Mesodermal cell (in vitro differentiated cells): ENCODE results near the gene INTS3.

Experiments
- H3K27ac ChIP-seq: 2 replicates; pipeline ENCODE4 v1.7.0; 2013; ENCODE audit warnings: mild to moderate bottlenecking, low read depth, low read length, moderate library complexity; ENCODE audit not compliant: severe bottlenecking
- H3K36me3 ChIP-seq: 2 replicates; pipeline ENCODE4 v1.7.1; 2013; ENCODE audit warnings: mild to moderate bottlenecking, low read length, moderate library complexity; ENCODE audit not compliant: control insufficient read depth, insufficient read depth
- H3K4me1 ChIP-seq: one replicate; pipeline ENCODE4 v1.7.1; 2013; ENCODE audit warnings: mild to moderate bottlenecking, low read length; ENCODE audit not compliant: insufficient read depth, control insufficient read depth, poor library complexity, severe bottlenecking
- H3K4me3 ChIP-seq: 2 replicates; pipeline ENCODE4 v1.7.0; 2013; ENCODE audit warnings: low read length, control low read depth, mild to moderate bottlenecking; ENCODE audit not compliant: insufficient read depth, poor library complexity, severe bottlenecking; ENCODE audit errors: extremely low read depth
- H3K9me3 ChIP-seq: 2 replicates; pipeline ENCODE4 v1.7.1; 2013; ENCODE audit warnings: mild to moderate bottlenecking, low read length, moderate library complexity; ENCODE audit not compliant: control insufficient read depth
- WGBS, 2 experiments: methylation state at CpG; one replicate each; pipeline ENCODE4 v1.1.5; 2013; ENCODE audit warnings: missing lambda C conversion rate in 2 of 2; ENCODE audit not compliant: insufficient coverage in 2 of 2; 5-methylcytosine and 5-hydroxymethylcytosine counted together

Gene INTS3

GRCh38 chr1:153741986-153742385 lies 14.1 kb downstream of the INTS3 start:
- no peaks in the 10 kb centered on the region for H3K4me1 ChIP-seq
- WGBS, 2 experiments: 100% methylated on average over 1 of the region's 2 CpGs
- no peaks in the 10 kb centered on the region for H3K9me3 ChIP-seq
- H3K27ac ChIP-seq: no peak overlapping the region
- no peak overlapping the region for H3K4me3 ChIP-seq
- H3K36me3 ChIP-seq: peaks cover 81% of the 10 kb centered on the region

- Histone ChIP-seq H3K9me3 (no peaks in the 10 kb centered on the region), H3K4me3 (no peak overlapping the region), H3K36me3 (peaks cover 83% of the 10 kb centered on the region), H3K27ac (no peak overlapping the region), H3K4me1 (no peaks in the 10 kb centered on the region)
- 81 to 88% methylated on average over 3 of the region's 5 CpGs for WGBS, 2 experiments
Observed at GRCh38 chr1:153742411-153743142, 14.7 kb downstream of the INTS3 start.

DNA sequence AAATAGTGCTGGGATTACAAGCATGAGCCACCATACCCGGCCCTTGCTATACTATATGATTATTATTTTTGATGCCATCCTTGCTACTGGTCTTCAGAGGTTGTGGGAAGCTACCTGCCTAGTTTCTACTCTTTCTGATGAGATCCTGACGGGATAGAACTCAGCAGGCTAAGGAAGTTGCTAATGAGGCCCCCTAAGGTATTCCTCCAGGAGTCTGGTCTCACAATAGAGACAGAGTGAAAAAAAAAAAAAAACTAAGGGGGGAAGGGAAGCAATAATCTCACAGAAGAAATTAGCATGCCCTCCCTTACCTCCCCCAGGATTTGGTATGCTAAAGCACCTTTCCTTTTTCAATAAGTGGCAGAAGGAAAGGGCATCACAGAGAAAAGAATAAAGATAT lies 17.6 kb downstream of the INTS3 start:
- no peak overlapping the region for H3K4me3 ChIP-seq
- no peaks in the 10 kb centered on the region for H3K9me3 ChIP-seq
- no CpG with 5 or more reads among the region's 2 CpGs for WGBS, 2 experiments
- H3K27ac ChIP-seq: no peak overlapping the region
- peaks cover 85% of the 10 kb centered on the region for H3K36me3 ChIP-seq
- H3K4me1 ChIP-seq: peaks cover 9% of the 10 kb centered on the region

DNA sequence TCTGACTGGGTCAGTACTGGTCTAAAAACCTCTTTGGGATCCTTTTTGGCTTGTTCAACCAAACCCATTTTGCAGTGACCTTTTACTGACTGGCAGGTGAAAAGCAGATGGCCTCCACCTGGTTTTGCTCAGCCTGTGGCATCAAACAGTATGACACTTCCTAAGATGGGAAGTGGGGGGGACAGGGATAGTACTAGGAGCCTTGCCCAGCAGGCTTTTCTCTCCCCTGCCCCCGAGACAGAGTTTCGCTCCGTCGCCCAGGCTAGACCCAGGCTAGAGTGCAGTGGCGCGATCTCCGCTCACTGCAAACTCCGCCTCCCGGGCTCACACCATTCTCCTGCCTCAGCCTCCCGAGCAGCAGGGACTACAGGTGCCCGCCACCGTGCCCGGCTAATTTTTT lies 18.3 kb downstream of the INTS3 start:
- Histone ChIP-seq H3K9me3 (no peaks in the 10 kb centered on the region), H3K27ac (no peak overlapping the region), H3K36me3 (peaks cover 85% of the 10 kb centered on the region), H3K4me1 (peaks cover 10% of the 10 kb centered on the region), H3K4me3 (no peak overlapping the region)
- 86 to 89% methylated on average over 5 to 10 of the region's 13 CpGs for WGBS, 2 experiments

DNA sequence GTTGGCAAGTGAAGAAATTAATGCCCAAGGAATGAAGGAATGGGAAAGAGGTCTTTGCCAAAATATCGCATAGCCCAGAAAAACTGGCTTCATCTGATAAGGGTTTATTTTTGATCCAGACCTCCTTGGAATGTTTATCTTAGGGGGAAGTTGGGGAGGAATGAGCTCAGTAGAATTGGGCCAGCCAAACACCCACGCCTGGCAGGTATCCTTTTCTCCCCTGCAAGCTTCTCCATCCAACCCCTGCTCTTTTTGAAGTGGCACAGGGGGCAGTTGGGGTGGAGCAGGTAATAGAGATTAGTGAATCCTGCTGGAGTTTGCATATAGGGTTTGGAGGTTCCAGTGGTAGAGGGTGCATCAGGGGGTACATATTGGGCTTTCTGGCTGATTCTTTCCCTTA lies 21.1 kb downstream of the INTS3 start:
- H3K4me3 ChIP-seq: no peak overlapping the region
- no peaks in the 10 kb centered on the region for H3K9me3 ChIP-seq
- no peak overlapping the region for H3K27ac ChIP-seq
- WGBS, 2 experiments: 100% methylated on average over 1 of the region's 2 CpGs
- peaks cover 13% of the 10 kb centered on the region for H3K4me1 ChIP-seq
- H3K36me3 ChIP-seq: peaks cover 88% of the 10 kb centered on the region

- H3K9me3 ChIP-seq: no peaks in the 10 kb centered on the region
- H3K36me3 ChIP-seq: peaks cover 88% of the 10 kb centered on the region
- 48 to 61% methylated on average over 4 to 6 of the region's 6 CpGs for WGBS, 2 experiments
- no peak overlapping the region for H3K4me3 ChIP-seq
- H3K4me1 ChIP-seq: peaks cover 13% of the 10 kb centered on the region
- H3K27ac ChIP-seq: peak overlapping the region; percentile 23
Observed at GRCh38 chr1:153749408-153750005, 21.7 kb downstream of the INTS3 start.

- H3K4me1 ChIP-seq: peaks cover 13% of the 10 kb centered on the region
- no peaks in the 10 kb centered on the region for H3K9me3 ChIP-seq
- 81 to 87% methylated on average over 4 of the region's 6 CpGs for WGBS, 2 experiments
- no peak overlapping the region for H3K4me3 ChIP-seq
- H3K36me3 ChIP-seq: peaks cover 90% of the 10 kb centered on the region
- H3K27ac ChIP-seq: peak overlapping the region; percentile 23
Observed at GRCh38 chr1:153750026-153750995, 22.5 kb downstream of the INTS3 start.

DNA sequence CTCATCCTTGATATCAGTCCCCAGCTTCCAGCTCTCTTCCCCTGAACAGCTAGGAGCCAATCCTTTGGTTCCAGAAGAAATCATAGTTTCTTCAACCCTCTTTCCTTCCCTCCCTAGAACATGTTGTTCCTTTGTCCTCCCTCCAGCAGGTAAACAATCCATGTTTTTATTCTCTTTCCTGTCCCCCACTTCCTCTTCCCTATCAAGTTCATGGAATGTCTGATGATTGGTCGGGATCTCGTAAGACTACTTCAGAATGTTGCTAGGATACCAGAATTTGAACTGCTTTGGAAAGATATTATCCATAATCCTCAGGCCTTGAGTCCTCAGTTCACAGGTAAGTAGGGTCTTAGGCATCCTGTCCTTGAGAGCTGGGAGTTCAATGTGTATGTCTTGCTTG lies 24.2 kb downstream of the INTS3 start:
- peaks cover 17% of the 10 kb centered on the region for H3K4me1 ChIP-seq
- H3K9me3 ChIP-seq: no peaks in the 10 kb centered on the region
- WGBS, 2 experiments: 100% methylated on average over 2 of the region's 2 CpGs; no CpG with 5 or more reads in 1 of the 2 experiments
- H3K27ac ChIP-seq: peak overlapping the region; percentile 6
- H3K4me3 ChIP-seq: no peak overlapping the region
- H3K36me3 ChIP-seq: peaks cover 87% of the 10 kb centered on the region

DNA sequence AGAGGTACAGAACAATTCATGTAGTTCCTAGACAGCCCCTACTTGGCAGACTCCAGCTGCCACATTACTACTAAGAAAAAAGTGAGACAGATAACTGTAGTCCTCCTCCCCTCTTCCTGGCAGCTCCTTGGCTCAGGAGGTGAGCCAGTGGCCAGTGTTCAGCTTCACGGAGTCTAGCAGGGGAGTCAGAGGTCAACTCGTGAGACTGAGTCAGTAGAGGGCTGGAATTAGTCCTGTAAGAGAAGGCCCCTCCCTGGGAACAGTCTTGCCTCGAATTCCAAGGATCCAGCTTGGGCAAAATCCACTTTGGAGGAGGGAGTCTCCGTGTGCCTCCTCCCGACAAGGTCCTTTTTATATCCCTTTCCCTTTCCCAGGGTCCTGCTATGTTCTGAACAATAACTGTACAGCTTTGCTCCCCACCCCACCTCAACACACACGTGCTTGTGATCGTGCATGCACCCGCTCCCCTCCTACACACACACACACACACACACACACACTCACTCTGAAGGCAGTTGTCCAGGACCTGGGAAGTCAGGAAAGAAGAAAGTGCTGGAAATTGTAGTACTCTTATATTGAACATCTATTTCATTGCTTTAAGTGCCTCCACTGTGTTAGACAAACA lies 24.8 kb downstream of the INTS3 start:
- Histone ChIP-seq H3K36me3 (peaks cover 87% of the 10 kb centered on the region), H3K9me3 (no peaks in the 10 kb centered on the region), H3K4me1 (peaks cover 22% of the 10 kb centered on the region), H3K27ac (peak overlapping the region; percentile 6), H3K4me3 (no peak overlapping the region)
- WGBS, 2 experiments: 92 to 100% methylated on average over 4 to 5 of the region's 8 CpGs

DNA sequence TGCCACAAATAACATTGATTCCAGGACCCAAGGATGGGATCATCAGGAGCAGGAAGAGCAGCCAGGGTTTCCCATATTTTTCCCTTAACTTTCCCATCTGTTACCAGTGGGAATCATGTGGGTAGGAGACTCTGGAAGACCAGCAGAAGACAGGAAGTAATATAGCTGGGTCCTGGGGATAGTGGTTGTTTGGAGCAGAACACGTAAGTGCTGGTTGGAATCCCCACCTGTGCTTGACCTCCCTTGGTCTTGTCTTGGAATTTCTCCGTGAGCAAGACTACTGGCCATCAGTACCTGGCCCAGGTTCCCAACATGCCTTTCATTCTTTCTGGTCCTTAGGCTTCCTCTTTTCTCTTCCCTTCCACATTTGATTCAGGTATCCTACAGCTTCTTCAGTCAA lies 26.4 kb downstream of the INTS3 start:
- Histone ChIP-seq H3K4me1 (peaks cover 28% of the 10 kb centered on the region), H3K9me3 (no peaks in the 10 kb centered on the region), H3K4me3 (no peak overlapping the region), H3K36me3 (peaks cover 92% of the 10 kb centered on the region), H3K27ac (no peak overlapping the region)
- 92 to 100% methylated on average over 2 of the region's 2 CpGs for WGBS, 2 experiments
